ENCODE results near the gene RAB37. TPM values are rescaled to one million over a fixed set of nuclear protein-coding genes. Genes with fewer than 3 reads are reported as not detected.

RAB37 gene
- total and polyA plus RNA-seq, 2 donors (not counting 1 experiment from before 2014, with no cell fraction given): 67.6 to 76.8 TPM

GRCh38 chr17:74780443-74781238 is 43.6 kb downstream of the RAB37 start:
- POLR2A ChIA-PET: interaction anchor here (1.2 to 1.3 kb wide), 2 partner anchors 38 to 123 kb away, joined by 3 to 6 read pairs; no protein-coding TSS in a partner anchor
- Histone ChIP-seq H3K4me3 (ENCODE audit: control extremely low read depth in 1 of 5, extremely low read depth in 1 of 5, insufficient read depth in 1 of 5, low read depth in 2 of 5, low read length in 4 of 5) (no peak overlapping the region), H4K20me1 (ENCODE audit: control insufficient read depth, insufficient read depth, low read length, poor library complexity, severe bottlenecking) (peaks cover 43% of the 10 kb centered on the region), H3K9ac (ENCODE audit: low read length) (no peak overlapping the region), H2AFZ (ENCODE audit: insufficient read depth, low read depth, low read length, poor library complexity, severe bottlenecking) (no peak overlapping the region), H3K4me2 (replicated peaks; ENCODE audit: low read depth, low read length, poor library complexity, severe bottlenecking) (peak overlapping the region; percentile 43), H3K27ac (ENCODE audit: low read length in 2 of 2) (peak overlapping the region; percentile 61 to 81), H3K79me2 (ENCODE audit: control insufficient read depth, insufficient read depth, low read length) (peaks cover 31% of the 10 kb centered on the region), H3K9me3 (ENCODE audit: control extremely low read depth in 1 of 3, control insufficient read depth in 2 of 3, insufficient read depth in 1 of 3, low read length in 2 of 3) (no peaks in the 10 kb centered on the region), H3K27me3 (replicated peaks in 1 of 4; ENCODE audit: control extremely low read depth in 1 of 4, control insufficient read depth in 3 of 4, insufficient read depth in 4 of 4, low read length in 3 of 4) (no peaks in the 10 kb centered on the region), H3K4me1 (ENCODE audit: control insufficient read depth in 2 of 2, insufficient read depth in 2 of 2, low read length in 2 of 2) (peaks cover 44 to 64% of the 10 kb centered on the region in 2 donors), H3K36me3 (replicated peaks in 1 of 2; ENCODE audit: control extremely low read depth in 1 of 2, control insufficient read depth in 1 of 2, extremely low read depth in 1 of 2, insufficient read depth in 2 of 2, low read length in 1 of 2) (peaks cover 0 to 8% of the 10 kb centered on the region in 2 experiments)
- Mint-ChIP-seq H3K9me3 (ENCODE audit: insufficient read depth) (no peaks in the 10 kb centered on the region), H3K4me1 (peaks cover 75% of the 10 kb centered on the region), H3K4me3 (peak overlapping the region; percentile 73), H3K27ac (peak overlapping the region; percentile 93), H3K27me3 (no peaks in the 10 kb centered on the region)
- ATAC-seq (ENCODE audit: low read depth) (no peak), DNase-seq (peak; percentile 55)
- TF ChIP-seq EZH2 (IDR thresholded peaks at IDR 0.05; ENCODE audit: borderline replicate concordance, insufficient read depth, low read depth, low read length, poor library complexity, severe bottlenecking) (no peak), CTCF (IDR thresholded peaks at IDR 0.05) (peak; percentile 36)
- CTCF ChIA-PET: interaction anchor here (0.7 to 7.1 kb wide), 14 partner anchors 8 to 214 kb away, joined by 3 to 41 read pairs (median 9); partner anchors contain the start of genes CD300H and RAB37
- intact Hi-C loops (cut with micrococcal nuclease): no loop called here
- WGBS (ENCODE audit: insufficient coverage): 34% methylated on average over 4 of the region's 7 CpGs

- Histone ChIP-seq H3K4me2 (replicated peaks; ENCODE audit: low read depth, low read length, poor library complexity, severe bottlenecking) (no peak overlapping the region), H3K4me1 (ENCODE audit: control insufficient read depth in 2 of 2, insufficient read depth in 2 of 2, low read length in 2 of 2) (peaks cover 35 to 60% of the 10 kb centered on the region in 2 donors), H3K27ac (ENCODE audit: low read length in 2 of 2) (no peak overlapping the region), H3K4me3 (ENCODE audit: control extremely low read depth in 1 of 5, extremely low read depth in 1 of 5, insufficient read depth in 1 of 5, low read depth in 2 of 5, low read length in 4 of 5) (no peak overlapping the region), H3K27me3 (replicated peaks in 1 of 4; ENCODE audit: control extremely low read depth in 1 of 4, control insufficient read depth in 3 of 4, insufficient read depth in 4 of 4, low read length in 3 of 4) (no peaks in the 10 kb centered on the region), H3K9ac (ENCODE audit: low read length) (no peak overlapping the region), H2AFZ (ENCODE audit: insufficient read depth, low read depth, low read length, poor library complexity, severe bottlenecking) (no peak overlapping the region), H4K20me1 (ENCODE audit: control insufficient read depth, insufficient read depth, low read length, poor library complexity, severe bottlenecking) (peaks cover 43% of the 10 kb centered on the region), H3K36me3 (replicated peaks in 1 of 2; ENCODE audit: control extremely low read depth in 1 of 2, control insufficient read depth in 1 of 2, extremely low read depth in 1 of 2, insufficient read depth in 2 of 2, low read length in 1 of 2) (peaks cover 0 to 13% of the 10 kb centered on the region in 2 experiments), H3K9me3 (ENCODE audit: control extremely low read depth in 1 of 3, control insufficient read depth in 2 of 3, insufficient read depth in 1 of 3, low read length in 2 of 3) (no peaks in the 10 kb centered on the region), H3K79me2 (ENCODE audit: control insufficient read depth, insufficient read depth, low read length) (peaks cover 25% of the 10 kb centered on the region)
- no peak for DNase-seq
- Mint-ChIP-seq H3K4me3 (no peak overlapping the region), H3K27ac (no peak overlapping the region), H3K9me3 (ENCODE audit: insufficient read depth) (no peaks in the 10 kb centered on the region), H3K27me3 (no peaks in the 10 kb centered on the region), H3K4me1 (peaks cover 71% of the 10 kb centered on the region)
- no peak for ATAC-seq (ENCODE audit: low read depth)
- 100% methylated on average over 1 of the region's 5 CpGs for WGBS (ENCODE audit: insufficient coverage)
- intact Hi-C loops (cut with micrococcal nuclease): no loop called here
- CTCF ChIA-PET: interaction anchor here (0.6 to 7.1 kb wide), 6 partner anchors 9 to 125 kb away, joined by 3 to 41 read pairs (median 7); no protein-coding TSS in a partner anchor
- TF ChIP-seq CTCF (IDR thresholded peaks at IDR 0.05): no peak
- TF ChIP-seq EZH2 (IDR thresholded peaks at IDR 0.05; ENCODE audit: borderline replicate concordance, insufficient read depth, low read depth, low read length, poor library complexity, severe bottlenecking): no peak
- POLR2A ChIA-PET: no interaction called here
Observed at GRCh38 chr17:74782571-74782970, 45.5 kb downstream of the RAB37 start.
